HL-60 (cell line): Measurements from ENCODE around the gene NAP1L4.
"Not testable (repeated sequence)": the region's sequence is repeated elsewhere in the genome, so short reads cannot be mapped to it uniquely, and the experiment has no call there.

Experiments
- DNase-seq, 2 experiments: peaks; one replicate each; pipeline ENCODE4 v3.0.0-alpha.2; 2010 to 2020; ENCODE audit warnings: low read depth in 1 of 2, low spot score in 1 of 2
- H3K27ac ChIP-seq: fragments of 250-450 bp; sonication (Bioruptor Pico); replicated peaks from 2 replicates; pipeline ENCODE4 v1.5.1; 2020; ENCODE audit warnings: mild to moderate bottlenecking, moderate library complexity
- H3K27me3 ChIP-seq: fragments of 250-450 bp; sonication (Bioruptor Pico); 2 replicates; pipeline ENCODE4 v1.5.1; 2021; ENCODE audit warnings: mild to moderate bottlenecking, moderate library complexity; ENCODE audit not compliant: insufficient read depth, poor library complexity, severe bottlenecking
- H3K4me3 ChIP-seq: replicated peaks from 2 replicates; pipeline ENCODE4 v1.5.1; 2011; ENCODE audit warnings: mild to moderate bottlenecking, control low read depth, low read length; ENCODE audit not compliant: insufficient read depth
- GABPA ChIP-seq: IDR thresholded peaks from 2 replicates; pipeline ENCODE4 v1.6.1; 2012; ENCODE audit warnings: low read depth
- POLR2AphosphoS5 ChIP-seq: IDR thresholded peaks from 2 replicates; pipeline ENCODE4 v1.6.1; 2012; ENCODE audit warnings: low read depth
- SPI1 ChIP-seq: IDR thresholded peaks from 2 replicates; pipeline ENCODE4 v1.6.1; 2012; ENCODE audit warnings: low read depth, mild to moderate bottlenecking, borderline replicate concordance
- TF ChIP-seq, protein P1 (sequence below): IDR thresholded peaks from 2 replicates; pipeline ENCODE4 v1.6.1; 2012; ENCODE audit warnings: low read depth; ENCODE audit not compliant: insufficient replicate concordance
- TF ChIP-seq, protein P2 (sequence below): IDR thresholded peaks from one replicate; pipeline ENCODE4 v1.5.1; 2011; ENCODE audit warnings: low read length, control low read depth, inconsistent platforms; ENCODE audit not compliant: insufficient read depth

Gene NAP1L4

DNA sequence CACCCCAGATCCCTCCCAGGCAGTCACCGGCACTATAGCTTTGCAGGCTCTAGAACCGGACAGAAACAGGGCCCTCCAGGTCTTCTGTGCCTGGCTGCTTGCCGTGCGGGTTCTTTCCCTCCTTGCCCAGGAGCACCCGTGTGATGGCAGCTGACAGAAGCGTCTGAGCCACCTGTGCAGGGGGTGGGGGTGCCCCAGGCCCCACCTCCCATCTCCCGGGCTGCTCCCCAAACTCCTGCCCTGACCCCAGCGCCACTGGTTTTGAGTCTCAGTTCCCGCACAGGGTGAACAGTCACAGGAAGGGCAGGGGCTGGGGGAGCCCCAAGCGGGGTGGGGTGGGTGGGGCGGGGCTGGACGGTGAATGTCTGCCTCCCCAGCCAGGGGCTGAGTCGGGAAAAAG lies 49.7 kb downstream of the NAP1L4 start:
- TF ChIP-seq SPI1 = no peak
- no peak for TF ChIP-seq GABPA
- TF ChIP-seq POLR2AphosphoS5 = no peak
- TF ChIP-seq, protein P1, sequence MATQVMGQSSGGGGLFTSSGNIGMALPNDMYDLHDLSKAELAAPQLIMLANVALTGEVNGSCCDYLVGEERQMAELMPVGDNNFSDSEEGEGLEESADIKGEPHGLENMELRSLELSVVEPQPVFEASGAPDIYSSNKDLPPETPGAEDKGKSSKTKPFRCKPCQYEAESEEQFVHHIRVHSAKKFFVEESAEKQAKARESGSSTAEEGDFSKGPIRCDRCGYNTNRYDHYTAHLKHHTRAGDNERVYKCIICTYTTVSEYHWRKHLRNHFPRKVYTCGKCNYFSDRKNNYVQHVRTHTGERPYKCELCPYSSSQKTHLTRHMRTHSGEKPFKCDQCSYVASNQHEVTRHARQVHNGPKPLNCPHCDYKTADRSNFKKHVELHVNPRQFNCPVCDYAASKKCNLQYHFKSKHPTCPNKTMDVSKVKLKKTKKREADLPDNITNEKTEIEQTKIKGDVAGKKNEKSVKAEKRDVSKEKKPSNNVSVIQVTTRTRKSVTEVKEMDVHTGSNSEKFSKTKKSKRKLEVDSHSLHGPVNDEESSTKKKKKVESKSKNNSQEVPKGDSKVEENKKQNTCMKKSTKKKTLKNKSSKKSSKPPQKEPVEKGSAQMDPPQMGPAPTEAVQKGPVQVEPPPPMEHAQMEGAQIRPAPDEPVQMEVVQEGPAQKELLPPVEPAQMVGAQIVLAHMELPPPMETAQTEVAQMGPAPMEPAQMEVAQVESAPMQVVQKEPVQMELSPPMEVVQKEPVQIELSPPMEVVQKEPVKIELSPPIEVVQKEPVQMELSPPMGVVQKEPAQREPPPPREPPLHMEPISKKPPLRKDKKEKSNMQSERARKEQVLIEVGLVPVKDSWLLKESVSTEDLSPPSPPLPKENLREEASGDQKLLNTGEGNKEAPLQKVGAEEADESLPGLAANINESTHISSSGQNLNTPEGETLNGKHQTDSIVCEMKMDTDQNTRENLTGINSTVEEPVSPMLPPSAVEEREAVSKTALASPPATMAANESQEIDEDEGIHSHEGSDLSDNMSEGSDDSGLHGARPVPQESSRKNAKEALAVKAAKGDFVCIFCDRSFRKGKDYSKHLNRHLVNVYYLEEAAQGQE = no peak
- TF ChIP-seq, protein P2, sequence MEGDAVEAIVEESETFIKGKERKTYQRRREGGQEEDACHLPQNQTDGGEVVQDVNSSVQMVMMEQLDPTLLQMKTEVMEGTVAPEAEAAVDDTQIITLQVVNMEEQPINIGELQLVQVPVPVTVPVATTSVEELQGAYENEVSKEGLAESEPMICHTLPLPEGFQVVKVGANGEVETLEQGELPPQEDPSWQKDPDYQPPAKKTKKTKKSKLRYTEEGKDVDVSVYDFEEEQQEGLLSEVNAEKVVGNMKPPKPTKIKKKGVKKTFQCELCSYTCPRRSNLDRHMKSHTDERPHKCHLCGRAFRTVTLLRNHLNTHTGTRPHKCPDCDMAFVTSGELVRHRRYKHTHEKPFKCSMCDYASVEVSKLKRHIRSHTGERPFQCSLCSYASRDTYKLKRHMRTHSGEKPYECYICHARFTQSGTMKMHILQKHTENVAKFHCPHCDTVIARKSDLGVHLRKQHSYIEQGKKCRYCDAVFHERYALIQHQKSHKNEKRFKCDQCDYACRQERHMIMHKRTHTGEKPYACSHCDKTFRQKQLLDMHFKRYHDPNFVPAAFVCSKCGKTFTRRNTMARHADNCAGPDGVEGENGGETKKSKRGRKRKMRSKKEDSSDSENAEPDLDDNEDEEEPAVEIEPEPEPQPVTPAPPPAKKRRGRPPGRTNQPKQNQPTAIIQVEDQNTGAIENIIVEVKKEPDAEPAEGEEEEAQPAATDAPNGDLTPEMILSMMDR = no peak
- no peak for DNase-seq
- H3K4me3 ChIP-seq = no peak overlapping the region
- H3K27me3 ChIP-seq = no peaks in the 10 kb centered on the region
- H3K27ac ChIP-seq = no peak overlapping the region

DNA sequence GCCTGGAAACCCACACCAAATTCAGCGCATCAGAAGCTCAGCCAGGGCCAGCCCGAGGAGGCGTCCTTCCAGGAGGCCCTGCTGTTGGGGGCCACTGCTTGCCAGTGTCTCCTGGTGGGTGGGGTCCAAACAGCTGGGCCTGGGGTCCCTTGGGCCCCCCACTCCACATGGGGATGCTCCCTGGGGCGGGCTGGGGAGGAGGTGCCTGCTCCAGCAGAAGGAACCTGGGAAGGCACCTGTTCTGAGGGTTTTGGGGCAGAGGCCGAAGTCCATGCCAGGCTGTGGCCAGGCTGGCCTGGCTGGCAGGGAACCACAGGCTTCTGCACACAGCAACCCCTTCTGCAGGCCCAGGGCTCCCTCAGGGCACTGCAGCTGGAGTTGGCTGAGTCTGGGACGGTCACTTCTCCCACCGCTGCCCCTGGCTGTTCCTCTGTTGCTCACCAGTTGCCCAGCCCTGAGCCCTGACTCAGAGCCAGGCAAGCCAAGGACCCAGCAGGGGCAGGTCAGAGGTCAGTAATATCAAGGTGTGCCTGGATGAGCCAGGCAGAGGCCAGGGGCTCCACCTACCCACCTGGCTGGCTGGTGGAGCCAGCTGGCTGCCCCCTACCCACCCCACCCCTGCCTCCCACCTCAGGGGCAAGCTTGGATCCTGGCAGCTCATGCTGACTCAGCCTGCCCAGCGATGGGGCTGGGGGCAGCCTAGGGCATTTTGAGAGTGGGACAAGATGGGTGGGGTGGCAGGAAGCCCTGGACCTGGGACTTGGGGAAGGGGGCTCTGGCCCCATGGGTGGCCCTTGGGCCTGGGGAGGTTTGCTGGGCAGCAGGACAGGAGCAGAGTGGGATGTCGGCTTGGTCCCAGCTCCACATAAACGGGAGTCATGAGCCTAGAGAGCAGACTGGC lies 51.0 kb downstream of the NAP1L4 start:
- DNase-seq = no peak
- H3K4me3 ChIP-seq = no peak overlapping the region
- no peak overlapping the region for H3K27ac ChIP-seq
- no peak for TF ChIP-seq SPI1
- TF ChIP-seq, protein P2 = no peak
- TF ChIP-seq GABPA = no peak
- no peak for TF ChIP-seq POLR2AphosphoS5
- TF ChIP-seq, protein P1 = no peak
- H3K27me3 ChIP-seq = no peaks in the 10 kb centered on the region

DNA sequence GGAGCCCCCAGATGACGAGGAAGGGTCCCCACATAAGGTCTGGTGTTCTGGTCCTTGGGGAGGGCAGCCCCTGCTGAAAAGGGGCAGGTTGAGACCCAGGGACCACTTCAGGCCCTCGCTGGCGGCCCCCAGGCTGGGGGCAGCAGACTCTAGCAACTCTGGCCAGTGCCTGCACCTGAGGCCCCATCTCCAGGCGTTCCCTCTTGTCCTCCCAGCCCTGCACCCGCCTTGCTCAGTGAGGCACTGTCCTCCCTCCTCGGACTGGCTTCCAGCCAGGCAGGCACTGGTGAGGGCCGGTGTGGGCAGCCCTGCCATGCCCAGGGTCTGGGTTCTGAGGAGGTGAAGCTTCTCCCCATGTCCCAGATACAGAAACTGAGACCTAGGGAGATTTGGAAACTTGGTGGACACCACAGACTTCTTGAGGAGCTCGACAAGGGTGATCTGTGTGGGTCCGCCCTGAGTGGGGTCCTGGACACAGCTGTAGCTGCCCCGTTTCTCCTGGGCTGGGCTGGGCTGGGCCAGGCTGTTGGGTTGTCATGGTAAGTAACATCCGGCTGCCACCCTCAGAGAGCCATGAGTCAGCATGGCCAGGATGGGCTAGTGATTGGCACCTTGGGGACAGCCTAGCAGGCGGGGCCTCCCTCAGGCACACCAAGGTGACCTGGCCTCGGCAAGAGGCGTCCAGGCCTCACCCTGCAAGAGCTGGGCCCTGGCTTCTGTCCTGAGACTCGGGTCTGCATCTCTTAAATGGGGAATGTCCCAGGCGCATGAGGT lies 51.8 kb downstream of the NAP1L4 start:
- no peak overlapping the region for H3K27ac ChIP-seq
- H3K4me3 ChIP-seq = no peak overlapping the region
- H3K27me3 ChIP-seq = no peaks in the 10 kb centered on the region
- TF ChIP-seq, protein P2 = no peak
- TF ChIP-seq, protein P1 = no peak
- TF ChIP-seq POLR2AphosphoS5 = no peak
- TF ChIP-seq GABPA = no peak
- TF ChIP-seq SPI1 = no peak
- DNase-seq = no peak

DNA sequence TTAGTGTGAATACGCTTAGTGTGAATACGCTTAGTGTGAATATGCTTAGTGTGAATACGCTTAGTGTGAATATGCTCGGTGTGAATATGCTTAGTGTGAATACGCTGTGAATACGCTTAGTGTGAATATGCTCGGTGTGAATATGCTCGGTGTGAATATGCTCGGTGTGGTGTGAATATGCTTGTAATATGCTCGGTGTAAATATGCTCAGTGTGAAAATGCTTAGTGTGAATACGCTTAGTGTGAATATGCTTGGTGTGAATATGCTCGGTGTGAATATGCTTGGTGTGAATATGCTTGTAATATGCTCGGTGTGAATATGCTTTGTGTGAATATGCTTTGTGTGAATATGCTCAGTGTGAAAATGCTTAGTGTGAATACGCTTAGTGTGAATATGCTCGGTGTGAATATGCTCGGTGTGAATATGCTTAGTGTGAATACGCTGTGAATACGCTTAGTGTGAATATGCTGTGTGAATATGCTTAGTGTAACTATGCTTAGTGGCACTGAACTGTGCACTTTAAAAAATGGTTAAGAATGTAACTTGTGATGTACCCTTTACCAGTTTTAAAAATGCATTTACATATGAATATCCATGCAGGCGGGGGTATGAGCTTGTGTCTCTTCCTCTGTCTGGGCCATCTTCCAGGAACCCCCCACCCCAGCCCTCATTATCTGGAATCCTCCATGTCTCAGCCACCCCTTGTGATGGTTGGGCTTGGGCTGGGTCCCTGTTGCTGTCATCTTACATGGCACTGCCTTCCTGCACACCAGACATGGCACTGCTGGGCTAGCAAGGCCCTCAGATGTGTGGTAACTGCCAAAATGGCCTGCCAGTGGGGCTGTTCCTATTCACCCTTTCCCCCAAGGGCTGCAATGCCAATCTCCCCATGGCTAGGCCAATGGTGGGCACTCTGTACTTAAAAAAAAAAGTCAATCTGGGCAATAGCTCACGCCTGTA lies 53.4 kb downstream of the NAP1L4 start:
- not testable (repeated sequence) for H3K27me3 ChIP-seq, H3K27ac ChIP-seq, H3K4me3 ChIP-seq, DNase-seq
